Heart left ventricle (tissue), 13 donors: ENCODE measurements around the gene SCAP.

Source experiments
- POLR2A ChIP-seq, 2 donors: fragments of 450-650 bp; IDR thresholded peaks; one replicate each; pipeline ENCODE4 v1.6.1; 2017; ENCODE audit warnings: antibody characterized with exemption in 2 of 2, mild to moderate bottlenecking in 2 of 2, moderate library complexity in 2 of 2
- TF ChIP-seq, protein P1 (sequence below), 12 donors: fragments of 200-600 bp; sonication (generic) in 4 of 12; IDR thresholded peaks; one replicate each; pipeline versions ENCODE4 v1.5.0 to v1.8.0; 2018 to 2022; ENCODE audit warnings: antibody characterized with exemption in 12 of 12, mild to moderate bottlenecking in 5 of 12
- donor health status: ischemic (EF 13 %, LVEDD 7.1; RV severe dilation, severe dysfunction).
- donor health status: DM: no; HTN: yes; CAD: no.
- donor health status: DM: no; HTN: no; CAD: no.
- donor health status: ischemic (EF 25% LVEDD 6.9; RV normal size, moderate dysfunction).
- donor health status: ischemic (EF 25% LVEDD 5.7; RV mildly dilated, moderate dysfunction).
- donor health status: ischemic (EF 35%, LVEDD 5.7; RV mildly dilated, moderate dysfunction).
- donor health status: nonischemic (EF 11% LVEDD 7.7; RV severe dilation, severe dysfunction).
- donor health status: DM: yes; HTN: yes; CAD: no.
- donor health status: PGD.
- donor health status: ischemic (EF 29% LVEDD 5.4; RV normal size, mild dysfunction).
- donor health status: nonischemic (EF 23%, LVEDD 6.1; RV moderate dilation, normal function).

DNA sequence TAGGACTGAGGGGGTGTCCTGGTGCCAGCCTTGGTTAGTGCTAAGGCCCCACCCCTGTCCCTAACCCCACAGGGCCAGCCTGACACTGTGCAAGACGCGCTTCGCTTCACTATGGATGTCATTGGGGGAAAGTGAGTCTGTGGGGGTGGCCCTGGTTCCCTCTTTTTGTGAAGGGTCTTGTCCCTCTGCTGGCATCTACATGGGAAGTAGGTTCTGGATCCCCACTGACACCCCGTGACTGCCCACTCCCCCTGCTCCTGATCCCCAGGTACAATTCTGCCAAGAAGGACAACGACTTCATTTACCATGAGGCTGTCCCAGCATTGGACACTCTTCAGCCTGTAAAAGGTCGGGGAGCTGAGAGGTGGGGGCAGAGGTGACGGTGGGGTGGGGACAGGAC, 68.5 kb downstream of the SCAP start:
- TF ChIP-seq, protein P1, sequence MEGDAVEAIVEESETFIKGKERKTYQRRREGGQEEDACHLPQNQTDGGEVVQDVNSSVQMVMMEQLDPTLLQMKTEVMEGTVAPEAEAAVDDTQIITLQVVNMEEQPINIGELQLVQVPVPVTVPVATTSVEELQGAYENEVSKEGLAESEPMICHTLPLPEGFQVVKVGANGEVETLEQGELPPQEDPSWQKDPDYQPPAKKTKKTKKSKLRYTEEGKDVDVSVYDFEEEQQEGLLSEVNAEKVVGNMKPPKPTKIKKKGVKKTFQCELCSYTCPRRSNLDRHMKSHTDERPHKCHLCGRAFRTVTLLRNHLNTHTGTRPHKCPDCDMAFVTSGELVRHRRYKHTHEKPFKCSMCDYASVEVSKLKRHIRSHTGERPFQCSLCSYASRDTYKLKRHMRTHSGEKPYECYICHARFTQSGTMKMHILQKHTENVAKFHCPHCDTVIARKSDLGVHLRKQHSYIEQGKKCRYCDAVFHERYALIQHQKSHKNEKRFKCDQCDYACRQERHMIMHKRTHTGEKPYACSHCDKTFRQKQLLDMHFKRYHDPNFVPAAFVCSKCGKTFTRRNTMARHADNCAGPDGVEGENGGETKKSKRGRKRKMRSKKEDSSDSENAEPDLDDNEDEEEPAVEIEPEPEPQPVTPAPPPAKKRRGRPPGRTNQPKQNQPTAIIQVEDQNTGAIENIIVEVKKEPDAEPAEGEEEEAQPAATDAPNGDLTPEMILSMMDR (IDR thresholded peaks at IDR 0.05): no peak
- TF ChIP-seq POLR2A (IDR thresholded peaks at IDR 0.05): no peak
